GM12891 (cell line): Measurements from ENCODE around the gene PIWIL4.

Experiments used
- POLR2A ChIP-seq: IDR thresholded peaks from 2 replicates; pipeline ENCODE4 v1.6.1; 2011; ENCODE audit warnings: low read depth, low read length, control low read depth
- POLR2AphosphoS5 ChIP-seq: IDR thresholded peaks from 2 replicates; pipeline ENCODE4 v1.6.1; 2011; ENCODE audit warnings: low read depth, low read length, control low read depth
- TAF1 ChIP-seq: IDR thresholded peaks from 2 replicates; pipeline ENCODE4 v1.6.1; 2011; ENCODE audit warnings: low read depth, low read length, control low read depth

DNA sequence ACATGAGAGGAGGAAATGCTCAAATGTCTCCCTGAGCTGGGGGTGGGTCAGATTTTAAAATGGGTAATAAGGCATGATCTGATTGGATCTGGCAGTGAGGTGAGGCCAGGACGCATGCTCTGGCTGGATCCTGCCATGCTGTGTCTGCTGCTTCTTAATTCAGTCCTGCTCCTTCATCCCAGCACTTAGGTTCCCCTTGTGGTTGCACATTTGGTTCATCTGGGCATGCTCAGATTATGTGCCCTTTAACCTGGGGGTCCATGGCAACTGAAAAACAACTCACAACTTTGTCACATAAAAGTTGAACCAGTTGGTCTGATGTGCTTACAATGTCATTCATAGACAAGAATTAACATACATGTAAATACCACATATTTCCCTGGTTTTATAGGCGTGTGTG, 67.9 kb downstream of the PIWIL4 start:
- TF ChIP-seq POLR2A (no peak), POLR2AphosphoS5 (no peak), TAF1 (no peak)
